Smooth muscle cell (in vitro differentiated cells): ENCODE measurements around the gene CYP2W1. TPM values are rescaled to one million over a fixed set of nuclear protein-coding genes. Genes with fewer than 3 reads are reported as not detected.

ENCODE experiments used
- DNase-seq: peaks from one replicate; lab custom pipeline; 2025; ENCODE audit not compliant: unreplicated experiment; lab: John Stamatoyannopoulos, UW
- H2AFZ ChIP-seq: fragments of 200-600 bp; sonication (generic); 2 replicates; pipeline ENCODE4 v1.6.0; 2016; ENCODE audit warnings: antibody characterized with exemption, low read depth, mild to moderate bottlenecking
- H3F3A ChIP-seq: fragments of 200-600 bp; sonication (generic); 2 replicates; pipeline ENCODE4 v1.6.0; 2017; ENCODE audit warnings: antibody characterized with exemption, low read depth
- H3K27ac ChIP-seq: fragments of 200-600 bp; sonication (generic); 2 replicates; pipeline ENCODE4 v1.5.1; 2016; ENCODE audit warnings: low read depth, mild to moderate bottlenecking
- H3K27me3 ChIP-seq: fragments of 200-600 bp; sonication (generic); 2 replicates; pipeline ENCODE4 v1.6.1; 2016; ENCODE audit warnings: low read depth, mild to moderate bottlenecking
- H3K36me3 ChIP-seq: fragments of 200-600 bp; sonication (generic); 2 replicates; pipeline ENCODE4 v1.5.1; 2016; ENCODE audit warnings: low read depth
- H3K4me1 ChIP-seq: fragments of 200-600 bp; sonication (generic); 2 replicates; pipeline ENCODE4 v1.5.1; 2016; ENCODE audit warnings: low read depth
- H3K4me2 ChIP-seq: fragments of 200-600 bp; sonication (generic); 2 replicates; pipeline ENCODE4 v1.6.0; 2016; ENCODE audit warnings: mild to moderate bottlenecking
- H3K4me3 ChIP-seq: fragments of 200-600 bp; sonication (generic); 2 replicates; pipeline ENCODE4 v1.5.1; 2016; ENCODE audit warnings: mild to moderate bottlenecking
- H3K79me2 ChIP-seq: fragments of 200-600 bp; sonication (generic); 2 replicates; pipeline ENCODE4 v1.6.0; 2016; ENCODE audit warnings: low read depth, mild to moderate bottlenecking
- H3K9ac ChIP-seq: fragments of 200-600 bp; sonication (generic); 2 replicates; pipeline ENCODE4 v1.6.0; 2016; ENCODE audit warnings: low read depth
- H3K9me3 ChIP-seq: fragments of 200-600 bp; sonication (generic); replicated peaks from 2 replicates; pipeline ENCODE4 v1.5.1; 2016; ENCODE audit warnings: low read depth
- H4K20me1 ChIP-seq: fragments of 200-600 bp; sonication (generic); 2 replicates; pipeline ENCODE4 v1.6.0; 2016; ENCODE audit warnings: low read depth
- WGBS: methylation state at CpG from one replicate; pipeline ENCODE4 v1.1.7; 2016; ENCODE audit warnings: low lambda C conversion rate; 5-methylcytosine and 5-hydroxymethylcytosine counted together
- polyA plus RNA-seq: library from polyadenylated mRNA; unstranded; fragments of >200 nt; fragmentation: Nextera tagmentation; extraction: Ambion mirVana; gene quantifications from 2 replicates; pipeline ENCODE4 v1.2.1, GENCODE V29; 2016
- total RNA-seq: library from RNA; depleted of rRNA; stranded (reverse); fragments of >200 nt; gene quantifications from 2 replicates; pipeline ENCODE4 v1.2.3, GENCODE V29; 2014
- TF ChIP-seq, protein P1 (sequence below): fragments of 200-600 bp; sonication (generic); IDR thresholded peaks from 2 replicates; pipeline ENCODE4 v1.5.1; 2017; ENCODE audit warnings: borderline replicate concordance, mild to moderate bottlenecking, antibody characterized with exemption; ENCODE audit not compliant: insufficient read depth, poor library complexity, severe bottlenecking

The CYP2W1 gene
- total and polyA plus RNA-seq, 2 experiments from 2014 or later: not detected

DNA sequence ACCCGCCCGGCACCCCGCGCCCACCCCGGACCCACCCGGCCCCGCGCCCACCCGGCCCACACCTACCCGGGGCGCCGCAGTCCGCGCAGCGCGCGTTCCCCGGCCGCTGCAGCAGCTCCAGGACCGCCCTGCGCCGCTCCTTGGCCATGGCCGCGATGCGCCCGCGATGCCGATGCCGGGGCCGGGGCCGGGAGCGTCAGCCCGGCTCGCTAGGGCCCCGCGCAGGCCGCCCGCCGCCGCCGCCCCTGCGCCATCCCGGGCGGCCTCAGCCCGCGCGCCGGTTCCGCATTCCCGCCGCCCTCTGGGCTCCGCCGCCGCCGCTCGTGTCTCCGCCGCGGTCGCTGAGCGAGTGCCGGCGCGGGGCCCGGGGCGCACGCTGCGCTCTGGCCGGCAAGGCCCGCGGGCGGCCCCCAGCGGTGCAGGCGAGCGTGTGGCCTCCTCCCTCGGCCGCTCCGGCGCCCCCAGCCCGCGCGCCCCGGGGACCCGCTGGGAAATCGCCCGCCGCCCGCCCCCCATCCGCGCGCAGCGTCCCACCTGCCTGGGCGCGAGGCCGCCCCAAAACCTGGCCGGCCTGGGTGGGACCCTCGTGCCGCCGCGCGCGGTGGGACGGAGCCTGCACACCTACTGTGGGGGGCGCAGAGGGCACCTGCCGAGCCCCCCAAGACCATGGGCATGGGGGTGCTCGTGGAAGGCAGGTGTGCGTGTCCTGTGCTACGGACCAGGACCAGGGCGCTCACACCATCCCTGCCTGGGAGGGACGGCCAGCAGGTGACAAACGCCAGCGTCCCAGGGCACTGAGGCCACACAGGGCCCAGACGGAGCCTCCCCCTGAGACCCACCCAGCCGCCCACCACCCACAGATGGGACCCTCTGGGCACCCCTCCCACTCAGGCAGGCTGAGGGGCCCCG, 28.4 kb upstream of the CYP2W1 start, which contains the start of gene ADAP1:
ADAP1 (minus strand) TSS at position 351 of the 909 bp plus-strand sequence; CDS start at position 148, 203 bp downstream.
- Histone ChIP-seq H2AFZ (no peak within 1 kb of the TSS), H4K20me1 (peaks cover 20% of the 10 kb centered on the region), H3K36me3 (no peaks in the 10 kb centered on the region), H3K9me3 (no peaks in the 10 kb centered on the region), H3K4me2 (peak within 1 kb of the TSS; percentile 91), H3K27me3 (peaks cover 30% of the 10 kb centered on the region), H3K4me3 (peak within 1 kb of the TSS; percentile 54), H3K9ac (no peak within 1 kb of the TSS), H3K27ac (no peak within 1 kb of the TSS), H3F3A (no peaks in the 10 kb centered on the region), H3K4me1 (no peaks in the 10 kb centered on the region), H3K79me2 (no peaks in the 10 kb centered on the region)
- 8% methylated on average over 46 of the region's 115 CpGs for WGBS
- no peak for DNase-seq
- TF ChIP-seq, protein P1, sequence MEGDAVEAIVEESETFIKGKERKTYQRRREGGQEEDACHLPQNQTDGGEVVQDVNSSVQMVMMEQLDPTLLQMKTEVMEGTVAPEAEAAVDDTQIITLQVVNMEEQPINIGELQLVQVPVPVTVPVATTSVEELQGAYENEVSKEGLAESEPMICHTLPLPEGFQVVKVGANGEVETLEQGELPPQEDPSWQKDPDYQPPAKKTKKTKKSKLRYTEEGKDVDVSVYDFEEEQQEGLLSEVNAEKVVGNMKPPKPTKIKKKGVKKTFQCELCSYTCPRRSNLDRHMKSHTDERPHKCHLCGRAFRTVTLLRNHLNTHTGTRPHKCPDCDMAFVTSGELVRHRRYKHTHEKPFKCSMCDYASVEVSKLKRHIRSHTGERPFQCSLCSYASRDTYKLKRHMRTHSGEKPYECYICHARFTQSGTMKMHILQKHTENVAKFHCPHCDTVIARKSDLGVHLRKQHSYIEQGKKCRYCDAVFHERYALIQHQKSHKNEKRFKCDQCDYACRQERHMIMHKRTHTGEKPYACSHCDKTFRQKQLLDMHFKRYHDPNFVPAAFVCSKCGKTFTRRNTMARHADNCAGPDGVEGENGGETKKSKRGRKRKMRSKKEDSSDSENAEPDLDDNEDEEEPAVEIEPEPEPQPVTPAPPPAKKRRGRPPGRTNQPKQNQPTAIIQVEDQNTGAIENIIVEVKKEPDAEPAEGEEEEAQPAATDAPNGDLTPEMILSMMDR: peak; percentile 4

DNA sequence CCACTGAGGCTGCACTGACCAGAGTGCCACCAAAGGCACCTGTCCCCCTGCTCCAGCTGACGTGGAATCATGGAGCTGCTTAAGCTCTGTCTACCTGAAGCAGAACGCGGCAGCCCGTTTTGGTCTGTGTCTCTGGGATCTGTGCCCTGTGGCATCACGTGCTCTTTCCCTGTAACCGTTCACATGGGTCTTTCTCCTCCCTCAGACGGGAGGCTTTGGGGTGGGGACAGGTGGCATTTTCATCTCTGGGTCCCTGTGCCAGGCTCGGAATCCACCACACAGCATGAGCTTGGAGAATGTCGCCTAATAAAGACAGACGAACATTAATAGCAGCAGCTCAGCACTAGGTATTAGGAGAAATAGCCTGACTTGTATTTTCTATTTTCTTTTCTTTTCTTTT, 26.9 kb upstream of the CYP2W1 start:
- H3K9ac ChIP-seq: no peak overlapping the region
- H4K20me1 ChIP-seq: peaks cover 20% of the 10 kb centered on the region
- H3K9me3 ChIP-seq: no peaks in the 10 kb centered on the region
- no peaks in the 10 kb centered on the region for H3K4me1 ChIP-seq
- H3K4me3 ChIP-seq: no peak overlapping the region
- peaks cover 30% of the 10 kb centered on the region for H3K27me3 ChIP-seq
- TF ChIP-seq, protein P1: no peak
- DNase-seq: no peak
- no peaks in the 10 kb centered on the region for H3K36me3 ChIP-seq
- no peak overlapping the region for H3K4me2 ChIP-seq
- no peaks in the 10 kb centered on the region for H3F3A ChIP-seq
- H2AFZ ChIP-seq: no peak overlapping the region
- no peak overlapping the region for H3K27ac ChIP-seq
- H3K79me2 ChIP-seq: no peaks in the 10 kb centered on the region
- 90% methylated on average over 10 of the region's 10 CpGs for WGBS

DNA sequence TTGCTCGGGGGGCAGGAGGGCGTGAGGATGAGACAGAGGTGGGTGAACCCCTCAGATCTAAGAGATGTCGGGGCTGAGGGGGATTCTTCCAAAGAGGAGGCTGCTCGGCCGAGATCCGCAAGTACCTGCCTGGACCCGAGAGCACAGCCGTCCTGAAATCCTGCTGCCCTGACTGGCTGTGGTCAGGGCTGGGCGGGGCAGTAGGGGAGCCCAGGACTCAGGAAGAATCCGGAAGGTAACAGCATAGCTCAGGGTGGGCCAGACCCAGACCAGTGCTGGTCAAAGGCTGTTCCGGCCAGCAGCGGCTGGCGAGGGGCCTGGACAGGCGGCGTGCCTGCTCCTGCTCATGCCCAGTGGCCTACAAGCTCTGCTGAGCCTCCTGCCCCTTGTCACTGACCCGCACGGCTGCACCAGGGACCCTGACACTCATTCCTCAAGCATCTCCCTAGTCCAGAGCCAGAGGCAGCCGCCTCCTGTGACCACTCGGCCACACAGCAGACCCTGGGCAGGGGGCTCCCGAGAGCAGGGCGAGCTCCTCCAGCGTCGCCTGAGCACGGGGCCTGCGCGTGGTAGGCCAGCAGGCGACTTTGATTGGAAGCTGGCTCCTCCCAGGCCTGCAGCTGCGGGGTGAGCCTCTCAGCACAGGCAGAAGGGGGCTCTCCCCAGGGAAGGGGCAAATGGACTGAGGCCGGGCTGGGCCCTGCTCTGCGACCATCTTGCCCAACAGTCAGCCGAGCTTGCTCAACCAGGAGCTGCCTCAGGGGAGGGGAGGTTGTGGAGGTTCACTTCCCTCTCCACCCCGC, 25.4 kb upstream of the CYP2W1 start:
- Histone ChIP-seq H3K79me2 (no peaks in the 10 kb centered on the region), H3K4me1 (no peaks in the 10 kb centered on the region), H3K27me3 (peaks cover 28% of the 10 kb centered on the region), H3K36me3 (no peaks in the 10 kb centered on the region), H3K9me3 (no peaks in the 10 kb centered on the region), H2AFZ (no peak overlapping the region), H4K20me1 (peaks cover 20% of the 10 kb centered on the region), H3K4me3 (no peak overlapping the region), H3F3A (no peaks in the 10 kb centered on the region), H3K27ac (no peak overlapping the region), H3K4me2 (no peak overlapping the region), H3K9ac (no peak overlapping the region)
- TF ChIP-seq, protein P1: no peak
- DNase-seq: no peak
- 84% methylated on average over 32 of the region's 32 CpGs for WGBS
